GM13976 (cell line): Measurements from ENCODE around the gene CMTM1.

Source experiments
- DNase-seq: peaks from one replicate; pipeline ENCODE4 v3.0.0; 2012; ENCODE audit warnings: low spot score
- CTCF ChIP-seq: IDR thresholded peaks from 2 replicates; pipeline ENCODE4 v1.5.1; 2012; ENCODE audit warnings: borderline replicate concordance, mild to moderate bottlenecking; ENCODE audit not compliant: insufficient read depth; ENCODE audit errors: extremely low read depth, missing control alignments, control extremely low read depth
- in situ Hi-C: fragments of 300-500 bp; cut with MboI; formaldehyde crosslinking; loops from one replicate; pipeline ENCODE4 v1.12.0; 2022; ENCODE audit warnings: low sequenced_read_pairs, mixed read lengths, inconsistent platforms; ENCODE audit not compliant: unreplicated experiment

The CMTM1 gene

GRCh38 chr16:66572356-66572755 is 6.1 kb downstream of the CMTM1 start:
- DNase-seq = no peak
- no peak for TF ChIP-seq CTCF
- in situ Hi-C loops = no loop called here

GRCh38 chr16:66574081-66574480 is 7.8 kb downstream of the CMTM1 start:
- TF ChIP-seq CTCF = no peak
- in situ Hi-C loops = no loop called here
- no peak for DNase-seq

- in situ Hi-C loops = no loop called here
- DNase-seq = no peak
- no peak for TF ChIP-seq CTCF
These were observed 8.3 kb downstream of the CMTM1 start for GRCh38 chr16:66574531-66574930.

GRCh38 chr16:66575060-66575459 is 8.8 kb downstream of the CMTM1 start:
- TF ChIP-seq CTCF = no peak
- in situ Hi-C loops = no loop called here
- DNase-seq = no peak

GRCh38 chr16:66576296-66576695 is 10.1 kb downstream of the CMTM1 start:
- no peak for DNase-seq
- in situ Hi-C loops = no loop called here
- TF ChIP-seq CTCF = no peak

- in situ Hi-C loops = no loop called here
- TF ChIP-seq CTCF = no peak
- DNase-seq = peak; percentile 49
These were observed 12.7 kb downstream of the CMTM1 start, which contains the start of gene CMTM2 for GRCh38 chr16:66578651-66579531. Gene CMTM2 (plus strand): TSS chr16:66579463. CDS start chr16:66579608, 145 bp downstream.
